HCT116 (cell line): Measurements from ENCODE around the gene FTO.

Experiments used
- CBX3 ChIP-seq: IDR thresholded peaks from 2 replicates; pipeline ENCODE4 v1.6.1; 2012; ENCODE audit warnings: low read depth
- EZH2 ChIP-seq: fragments of 200-600 bp; sonication (generic); IDR thresholded peaks from 2 replicates; pipeline ENCODE4 v1.6.1; 2017; ENCODE audit warnings: antibody characterized with exemption, mixed run types
- JUND ChIP-seq: IDR thresholded peaks from 2 replicates; pipeline ENCODE4 v1.6.1; 2012
- POLR2A ChIP-seq: IDR thresholded peaks from 2 replicates; pipeline ENCODE4 v1.7.0; 2011; ENCODE audit warnings: borderline replicate concordance; ENCODE audit not compliant: insufficient read depth, insufficient read length; ENCODE audit errors: extremely low read depth
- POLR2AphosphoS5 ChIP-seq: IDR thresholded peaks from 2 replicates; pipeline ENCODE4 v1.6.1; 2011; ENCODE audit warnings: mild to moderate bottlenecking, low read depth, low read length, moderate library complexity
- RAD21 ChIP-seq: IDR thresholded peaks from 2 replicates; pipeline ENCODE4 v1.6.1; 2012; ENCODE audit warnings: low read depth, mild to moderate bottlenecking
- SP1 ChIP-seq: IDR thresholded peaks from 2 replicates; pipeline ENCODE4 v1.6.1; 2012; ENCODE audit warnings: low read depth
- TCF7L2 ChIP-seq: IDR thresholded peaks from 2 replicates; pipeline ENCODE4 v1.7.0; 2011; ENCODE audit warnings: borderline replicate concordance, inconsistent platforms; ENCODE audit not compliant: insufficient read depth, insufficient read length; ENCODE audit errors: extremely low read depth
- TF ChIP-seq, protein P1 (sequence below), 3 experiments: fragments of 200-600 bp in 1 of 3; sonication (generic) in 1 of 3; IDR thresholded peaks in 2 of 3; conservative IDR thresholded peaks in 1 of 3; 2 replicates each; pipeline ENCODE4 v1.5.1; 2012 to 2017; ENCODE audit warnings: low read depth in 2 of 3, low read length in 2 of 3, antibody characterized with exemption in 1 of 3, borderline replicate concordance in 1 of 3, control low read depth in 1 of 3, mild to moderate bottlenecking in 1 of 3, mixed read lengths in 1 of 3, mixed run types in 1 of 3, moderate library complexity in 1 of 3; ENCODE audit not compliant: insufficient read depth in 1 of 3
- TF ChIP-seq, protein P2 (sequence below): IDR thresholded peaks from 2 replicates; pipeline ENCODE4 v1.6.1; 2012; ENCODE audit warnings: low read depth
- TF ChIP-seq, protein P3 (sequence below): IDR thresholded peaks from 2 replicates; pipeline ENCODE4 v1.6.1; 2012

DNA sequence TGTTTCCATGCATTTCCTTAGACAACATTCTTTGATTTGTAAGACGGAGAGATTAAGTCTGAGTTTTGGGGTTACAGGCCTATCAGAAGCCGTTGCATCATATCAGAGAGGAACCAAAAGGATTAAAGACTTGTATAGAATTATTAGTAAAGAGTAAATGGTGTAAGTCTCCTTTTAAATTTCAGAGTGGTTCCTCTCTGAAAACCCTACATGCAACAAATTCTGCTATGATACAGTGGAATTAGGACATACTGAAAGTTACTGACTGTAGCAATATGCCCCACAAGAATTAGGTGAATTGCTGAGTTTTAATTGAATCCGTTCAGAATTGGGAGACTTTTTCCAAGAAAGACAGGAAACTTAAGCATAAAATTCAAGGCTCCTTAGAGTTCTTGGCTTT lies 221.6 kb downstream of the FTO start:
- TF ChIP-seq, protein P1, sequence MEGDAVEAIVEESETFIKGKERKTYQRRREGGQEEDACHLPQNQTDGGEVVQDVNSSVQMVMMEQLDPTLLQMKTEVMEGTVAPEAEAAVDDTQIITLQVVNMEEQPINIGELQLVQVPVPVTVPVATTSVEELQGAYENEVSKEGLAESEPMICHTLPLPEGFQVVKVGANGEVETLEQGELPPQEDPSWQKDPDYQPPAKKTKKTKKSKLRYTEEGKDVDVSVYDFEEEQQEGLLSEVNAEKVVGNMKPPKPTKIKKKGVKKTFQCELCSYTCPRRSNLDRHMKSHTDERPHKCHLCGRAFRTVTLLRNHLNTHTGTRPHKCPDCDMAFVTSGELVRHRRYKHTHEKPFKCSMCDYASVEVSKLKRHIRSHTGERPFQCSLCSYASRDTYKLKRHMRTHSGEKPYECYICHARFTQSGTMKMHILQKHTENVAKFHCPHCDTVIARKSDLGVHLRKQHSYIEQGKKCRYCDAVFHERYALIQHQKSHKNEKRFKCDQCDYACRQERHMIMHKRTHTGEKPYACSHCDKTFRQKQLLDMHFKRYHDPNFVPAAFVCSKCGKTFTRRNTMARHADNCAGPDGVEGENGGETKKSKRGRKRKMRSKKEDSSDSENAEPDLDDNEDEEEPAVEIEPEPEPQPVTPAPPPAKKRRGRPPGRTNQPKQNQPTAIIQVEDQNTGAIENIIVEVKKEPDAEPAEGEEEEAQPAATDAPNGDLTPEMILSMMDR (IDR thresholded peaks at IDR 0.05 in 2 of 3, conservative IDR thresholded peaks at IDR 0.05 in 1 of 3; ENCODE audit: borderline replicate concordance in 1 of 3, insufficient read depth in 1 of 3, low read depth in 2 of 3, low read length in 2 of 3): no peak
- TF ChIP-seq JUND (no peak), SP1 (no peak), POLR2AphosphoS5 (no peak), RAD21 (no peak), TCF7L2 (no peak), POLR2A (no peak), CBX3 (no peak), EZH2 (no peak)
- TF ChIP-seq, protein P2, sequence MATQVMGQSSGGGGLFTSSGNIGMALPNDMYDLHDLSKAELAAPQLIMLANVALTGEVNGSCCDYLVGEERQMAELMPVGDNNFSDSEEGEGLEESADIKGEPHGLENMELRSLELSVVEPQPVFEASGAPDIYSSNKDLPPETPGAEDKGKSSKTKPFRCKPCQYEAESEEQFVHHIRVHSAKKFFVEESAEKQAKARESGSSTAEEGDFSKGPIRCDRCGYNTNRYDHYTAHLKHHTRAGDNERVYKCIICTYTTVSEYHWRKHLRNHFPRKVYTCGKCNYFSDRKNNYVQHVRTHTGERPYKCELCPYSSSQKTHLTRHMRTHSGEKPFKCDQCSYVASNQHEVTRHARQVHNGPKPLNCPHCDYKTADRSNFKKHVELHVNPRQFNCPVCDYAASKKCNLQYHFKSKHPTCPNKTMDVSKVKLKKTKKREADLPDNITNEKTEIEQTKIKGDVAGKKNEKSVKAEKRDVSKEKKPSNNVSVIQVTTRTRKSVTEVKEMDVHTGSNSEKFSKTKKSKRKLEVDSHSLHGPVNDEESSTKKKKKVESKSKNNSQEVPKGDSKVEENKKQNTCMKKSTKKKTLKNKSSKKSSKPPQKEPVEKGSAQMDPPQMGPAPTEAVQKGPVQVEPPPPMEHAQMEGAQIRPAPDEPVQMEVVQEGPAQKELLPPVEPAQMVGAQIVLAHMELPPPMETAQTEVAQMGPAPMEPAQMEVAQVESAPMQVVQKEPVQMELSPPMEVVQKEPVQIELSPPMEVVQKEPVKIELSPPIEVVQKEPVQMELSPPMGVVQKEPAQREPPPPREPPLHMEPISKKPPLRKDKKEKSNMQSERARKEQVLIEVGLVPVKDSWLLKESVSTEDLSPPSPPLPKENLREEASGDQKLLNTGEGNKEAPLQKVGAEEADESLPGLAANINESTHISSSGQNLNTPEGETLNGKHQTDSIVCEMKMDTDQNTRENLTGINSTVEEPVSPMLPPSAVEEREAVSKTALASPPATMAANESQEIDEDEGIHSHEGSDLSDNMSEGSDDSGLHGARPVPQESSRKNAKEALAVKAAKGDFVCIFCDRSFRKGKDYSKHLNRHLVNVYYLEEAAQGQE: no peak
- TF ChIP-seq, protein P3, sequence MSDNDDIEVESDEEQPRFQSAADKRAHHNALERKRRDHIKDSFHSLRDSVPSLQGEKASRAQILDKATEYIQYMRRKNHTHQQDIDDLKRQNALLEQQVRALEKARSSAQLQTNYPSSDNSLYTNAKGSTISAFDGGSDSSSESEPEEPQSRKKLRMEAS: no peak
